ENCODE measurements around the gene CDH6. TPM values are rescaled to one million over a fixed set of nuclear protein-coding genes. Genes with fewer than 3 reads are reported as not detected.

Gene CDH6
- total and polyA plus RNA-seq, 10 of the 15 experiments (the other 5 are each of a cell fraction or from before 2014, with no cell fraction given), result 0.01 TPM; not detected in 9

GRCh38 chr5:31214229-31214628 is 20.7 kb downstream of the CDH6 start:
- Histone ChIP-seq H2AFZ (ENCODE audit: control insufficient read depth, low read depth, low read length) (no peak overlapping the region), H3K4me2 (ENCODE audit: control insufficient read depth, insufficient read depth) (no peak overlapping the region), H3K9ac (ENCODE audit: control insufficient read depth, insufficient read depth, low read length) (no peak overlapping the region), H3K27me3 (replicated peaks in 1 of 2; ENCODE audit: control insufficient read depth in 2 of 2, insufficient read depth in 2 of 2, low read length in 1 of 2) (no peaks in the 10 kb centered on the region), H3K4me1 (ENCODE audit: control insufficient read depth, insufficient read depth, low read length) (no peaks in the 10 kb centered on the region), H3K4me3 (no peak overlapping the region), H4K20me1 (ENCODE audit: control insufficient read depth, insufficient read depth) (no peaks in the 10 kb centered on the region), H3K79me2 (ENCODE audit: control insufficient read depth, insufficient read depth, low read length) (no peaks in the 10 kb centered on the region), H3K36me3 (ENCODE audit: control insufficient read depth in 2 of 2, insufficient read depth in 2 of 2, low read length in 1 of 2) (no peaks in the 10 kb centered on the region), H3K27ac (ENCODE audit: control insufficient read depth, insufficient read depth) (no peak overlapping the region), H3K9me3 (replicated peaks; ENCODE audit: control insufficient read depth, insufficient read depth, low read length) (no peaks in the 10 kb centered on the region)
- in situ Hi-C loops (cut with MboI), result no loop called here
- no peak for DNase-seq (ENCODE audit: low read depth, low spot score)
- no peak for TF ChIP-seq ATF2 (IDR thresholded peaks at IDR 0.05; ENCODE audit: low read length)
- no peak for TF ChIP-seq NR2C2 (IDR thresholded peaks at IDR 0.05; ENCODE audit: borderline replicate concordance, control insufficient read depth, insufficient read length, low read depth)
- TF ChIP-seq, protein P1, sequence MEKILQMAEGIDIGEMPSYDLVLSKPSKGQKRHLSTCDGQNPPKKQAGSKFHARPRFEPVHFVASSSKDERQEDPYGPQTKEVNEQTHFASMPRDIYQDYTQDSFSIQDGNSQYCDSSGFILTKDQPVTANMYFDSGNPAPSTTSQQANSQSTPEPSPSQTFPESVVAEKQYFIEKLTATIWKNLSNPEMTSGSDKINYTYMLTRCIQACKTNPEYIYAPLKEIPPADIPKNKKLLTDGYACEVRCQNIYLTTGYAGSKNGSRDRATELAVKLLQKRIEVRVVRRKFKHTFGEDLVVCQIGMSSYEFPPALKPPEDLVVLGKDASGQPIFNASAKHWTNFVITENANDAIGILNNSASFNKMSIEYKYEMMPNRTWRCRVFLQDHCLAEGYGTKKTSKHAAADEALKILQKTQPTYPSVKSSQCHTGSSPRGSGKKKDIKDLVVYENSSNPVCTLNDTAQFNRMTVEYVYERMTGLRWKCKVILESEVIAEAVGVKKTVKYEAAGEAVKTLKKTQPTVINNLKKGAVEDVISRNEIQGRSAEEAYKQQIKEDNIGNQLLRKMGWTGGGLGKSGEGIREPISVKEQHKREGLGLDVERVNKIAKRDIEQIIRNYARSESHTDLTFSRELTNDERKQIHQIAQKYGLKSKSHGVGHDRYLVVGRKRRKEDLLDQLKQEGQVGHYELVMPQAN (conservative IDR thresholded peaks at IDR 0.05), result no peak
- no peak for TF ChIP-seq PAX5 (IDR thresholded peaks at IDR 0.05; ENCODE audit: borderline replicate concordance, low read depth, low read length)
- no peak for TF ChIP-seq LARP7 (IDR thresholded peaks at IDR 0.05)
- TF ChIP-seq IRF3 (IDR thresholded peaks at IDR 0.05), result no peak
- no peak for TF ChIP-seq POLR2A (IDR thresholded peaks at IDR 0.05; ENCODE audit: low read depth, low read length)
- TF ChIP-seq POLR2AphosphoS5 (IDR thresholded peaks at IDR 0.05; ENCODE audit: low read length), result no peak
- no peak for TF ChIP-seq ESRRA (IDR thresholded peaks at IDR 0.05; ENCODE audit: low read length)
- no peak for TF ChIP-seq WRNIP1 (IDR thresholded peaks at IDR 0.05; ENCODE audit: borderline replicate concordance, low read depth, low read length)
- TF ChIP-seq STAT1 (conservative IDR thresholded peaks at IDR 0.05), result no peak
- TF ChIP-seq YY1 (IDR thresholded peaks at IDR 0.05; ENCODE audit: low read depth, low read length), result no peak
- no peak for TF ChIP-seq MTA2 (IDR thresholded peaks at IDR 0.05; ENCODE audit: low read depth)
- no peak for TF ChIP-seq EZH2 (IDR thresholded peaks at IDR 0.05; ENCODE audit: borderline replicate concordance, control insufficient read depth, low read depth, low read length)
- TF ChIP-seq RFX5 (IDR thresholded peaks at IDR 0.05; ENCODE audit: low read depth, low read length), result no peak
- TF ChIP-seq SMAD5 (IDR thresholded peaks at IDR 0.05; ENCODE audit: low read depth), result no peak
- no peak for FAIRE-seq
- ChIA-PET POLR2A (no interaction called here), RAD21 (ENCODE audit: unreplicated experiment) (no interaction called here), CTCF (interaction anchor here (0.5 kb wide), 1 partner anchor 497 kb away, joined by 3 read pairs; no protein-coding TSS in a partner anchor), SMC1A (ENCODE audit: uncharacterized antibody, unreplicated experiment) (interaction anchor here (1.1 kb wide), 1 partner anchor 12 kb away, joined by 3 read pairs; no protein-coding TSS in a partner anchor)
- ATAC-seq, result no peak
- 33% methylated on average over 3 of the region's 3 CpGs for WGBS (ENCODE audit: insufficient coverage, insufficient replicate concordance, low lambda C conversion rate, missing lambda C conversion rate)
- no TSS peak for BruUV-seq (replicated peaks)
- intact Hi-C loops (cut with micrococcal nuclease; ENCODE audit: unreplicated experiment), result no loop called here
